SJCRH30 (cell line): ENCODE data around the gene ZNHIT6. TPM values are rescaled to one million over a fixed set of nuclear protein-coding genes. Genes with fewer than 3 reads are reported as not detected.

ENCODE experiments used
- DNase-seq, 2 experiments: peaks; one replicate each; pipeline ENCODE4 v3.0.0-alpha.2; 2015 to 2020
- H3K27ac ChIP-seq: fragments of 250-450 bp; sonication (Bioruptor Pico); 2 replicates; pipeline ENCODE4 v1.5.1; 2020; ENCODE audit warnings: mild to moderate bottlenecking, moderate library complexity
- H3K27me3 ChIP-seq: fragments of 250-450 bp; sonication (Bioruptor Pico); 2 replicates; pipeline ENCODE4 v1.5.1; 2020; ENCODE audit warnings: mild to moderate bottlenecking, moderate library complexity
- H3K36me3 ChIP-seq: fragments of 250-450 bp; sonication (Bioruptor Pico); 2 replicates; pipeline ENCODE4 v1.5.1; 2020; ENCODE audit warnings: mild to moderate bottlenecking, moderate library complexity
- H3K4me1 ChIP-seq: fragments of 250-450 bp; sonication (Bioruptor Pico); 2 replicates; pipeline ENCODE4 v1.5.1; 2020; ENCODE audit warnings: mild to moderate bottlenecking, moderate library complexity
- H3K4me3 ChIP-seq: fragments of 250-450 bp; sonication (Bioruptor Pico); 2 replicates; pipeline ENCODE4 v1.5.1; 2020; ENCODE audit warnings: mild to moderate bottlenecking, moderate library complexity
- H3K9me3 ChIP-seq: fragments of 250-450 bp; sonication (Bioruptor Pico); replicated peaks from 2 replicates; pipeline ENCODE4 v1.5.1; 2020; ENCODE audit warnings: mild to moderate bottlenecking, moderate library complexity
- total RNA-seq: library from RNA; depleted of rRNA; stranded (reverse); fragments of >200 nt; shearing (Covaris generic); gene quantifications from 2 replicates; pipeline ENCODE4 v1.2.3, GENCODE V29; 2014

Gene ZNHIT6
- total RNA-seq, 1 experiment from 2014 or later: 27.8 TPM

GRCh38 chr1:85617633-85618100 is 90.6 kb downstream of the ZNHIT6 start:
- H3K27ac ChIP-seq: no peak overlapping the region

DNA sequence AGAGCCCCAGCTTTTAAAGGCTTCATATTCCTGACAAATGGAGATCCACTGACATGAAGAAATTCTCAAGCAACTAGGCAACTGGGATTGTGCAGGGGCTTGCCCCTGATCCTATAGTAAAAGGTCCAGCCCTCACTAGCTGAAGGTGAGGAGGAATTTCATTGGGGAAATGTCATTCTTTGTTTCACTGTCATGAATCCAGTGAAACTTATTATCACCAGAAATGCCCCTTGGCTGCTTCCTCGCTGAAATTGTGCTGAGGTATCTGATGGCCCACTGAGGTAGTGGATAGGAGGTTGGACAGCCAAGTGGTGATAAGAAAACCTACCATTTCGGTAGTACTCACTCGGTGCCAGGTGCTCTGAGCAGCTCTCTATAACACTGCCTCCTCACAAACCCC is 91.5 kb downstream of the ZNHIT6 start:
- H3K27ac ChIP-seq: no peak overlapping the region
- no peaks in the 10 kb centered on the region for H3K36me3 ChIP-seq
- DNase-seq: no peak
- peaks cover 5% of the 10 kb centered on the region for H3K9me3 ChIP-seq
- no peak overlapping the region for H3K4me3 ChIP-seq
- H3K27me3 ChIP-seq: no peaks in the 10 kb centered on the region
- H3K4me1 ChIP-seq: peaks cover 19% of the 10 kb centered on the region

More at GRCh38 chr1:85617633-85618100, 90.6 kb downstream of the ZNHIT6 start:
- Histone ChIP-seq H3K4me3 (no peak overlapping the region), H3K4me1 (peaks cover 10% of the 10 kb centered on the region), H3K36me3 (no peaks in the 10 kb centered on the region), H3K9me3 (peaks cover 14% of the 10 kb centered on the region), H3K27me3 (no peaks in the 10 kb centered on the region)
- no peak for DNase-seq

- no peak for DNase-seq
- Histone ChIP-seq H3K27ac (no peak overlapping the region), H3K4me3 (no peak overlapping the region), H3K36me3 (no peaks in the 10 kb centered on the region), H3K4me1 (peaks cover 23% of the 10 kb centered on the region), H3K9me3 (peaks cover under 1% of the 10 kb centered on the region), H3K27me3 (no peaks in the 10 kb centered on the region)
These were observed 91.9 kb downstream of the ZNHIT6 start for GRCh38 chr1:85616364-85616705.

- Histone ChIP-seq H3K27ac (no peak overlapping the region), H3K4me3 (no peak overlapping the region), H3K27me3 (no peaks in the 10 kb centered on the region), H3K9me3 (no peaks in the 10 kb centered on the region; the same call in 1 of the 2 replicates), H3K36me3 (no peaks in the 10 kb centered on the region), H3K4me1 (peaks cover 29% of the 10 kb centered on the region)
- no peak for DNase-seq
These were observed 92.5 kb downstream of the ZNHIT6 start for GRCh38 chr1:85615586-85616363.

DNA sequence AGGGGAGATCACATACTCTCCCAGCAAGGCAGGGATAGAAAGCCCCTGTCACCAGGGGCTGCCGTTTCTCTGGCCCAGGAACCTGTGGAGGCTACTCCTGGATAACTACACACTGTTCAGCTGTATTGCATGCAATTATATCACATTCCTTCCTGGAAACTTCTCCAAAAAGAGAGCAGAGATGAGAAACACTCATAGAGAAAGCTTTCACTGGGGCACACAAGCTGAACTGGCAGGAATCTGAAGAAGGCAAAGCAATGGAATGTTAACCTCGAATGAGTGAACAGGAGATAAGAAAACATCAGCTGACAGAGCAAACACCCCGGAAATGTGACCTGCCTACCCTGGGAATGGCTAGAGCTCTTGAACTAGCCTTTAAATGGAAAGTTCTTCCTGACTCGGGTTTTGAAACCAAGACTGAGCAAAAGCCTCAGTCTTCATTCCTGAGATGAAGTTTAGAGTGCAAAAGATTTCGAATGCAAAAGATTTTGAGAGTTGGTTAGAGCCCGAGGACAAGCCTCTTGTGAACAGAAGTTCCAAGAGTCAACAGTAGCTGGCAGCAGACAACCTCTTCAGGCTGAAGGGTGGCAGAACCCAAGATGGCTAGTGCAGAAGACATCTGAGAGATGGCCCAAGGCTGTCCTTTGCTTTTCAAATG is 95.4 kb downstream of the ZNHIT6 start:
- Histone ChIP-seq H3K4me3 (no peak overlapping the region), H3K36me3 (no peaks in the 10 kb centered on the region), H3K4me1 (peaks cover 39% of the 10 kb centered on the region), H3K9me3 (no peaks in the 10 kb centered on the region), H3K27me3 (no peaks in the 10 kb centered on the region), H3K27ac (peak overlapping the region; percentile 83)
- peak; percentile 43 to 54 for DNase-seq

- DNase-seq: peak; percentile 90 to 91
- Histone ChIP-seq H3K4me1 (peaks cover 45% of the 10 kb centered on the region), H3K9me3 (no peaks in the 10 kb centered on the region), H3K27ac (peak overlapping the region; percentile 83), H3K36me3 (no peaks in the 10 kb centered on the region), H3K4me3 (no peak overlapping the region), H3K27me3 (no peaks in the 10 kb centered on the region)
These were observed 96.4 kb downstream of the ZNHIT6 start for GRCh38 chr1:85611856-85612255.

GRCh38 chr1:85611425-85611824 is 96.8 kb downstream of the ZNHIT6 start:
- Histone ChIP-seq H3K27ac (peak overlapping the region; percentile 83), H3K27me3 (no peaks in the 10 kb centered on the region), H3K4me3 (no peak overlapping the region), H3K4me1 (peaks cover 49% of the 10 kb centered on the region), H3K9me3 (no peaks in the 10 kb centered on the region), H3K36me3 (no peaks in the 10 kb centered on the region)
- no peak for DNase-seq

DNA sequence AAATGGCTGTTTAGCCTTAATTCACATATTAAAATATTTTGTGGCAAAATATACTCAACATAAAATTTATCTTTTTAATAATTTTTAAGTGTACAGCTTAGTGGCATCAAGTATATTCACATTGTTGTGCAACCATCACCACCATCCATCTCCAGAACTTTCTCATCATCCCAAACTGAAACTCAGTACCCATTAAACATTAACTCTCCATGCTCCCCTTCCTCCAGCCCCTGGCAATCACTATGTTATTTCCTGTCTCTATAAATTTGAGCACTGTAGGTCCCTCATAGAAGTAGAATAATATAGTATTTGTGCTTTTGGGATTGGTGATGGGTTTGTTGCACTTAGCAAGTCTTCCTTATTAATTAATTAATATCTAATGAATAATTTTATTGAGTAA is 98.3 kb downstream of the ZNHIT6 start:
- peaks cover 57% of the 10 kb centered on the region for H3K4me1 ChIP-seq
- H3K9me3 ChIP-seq: no peaks in the 10 kb centered on the region
- H3K36me3 ChIP-seq: no peaks in the 10 kb centered on the region
- no peak overlapping the region for H3K27ac ChIP-seq
- no peak overlapping the region for H3K4me3 ChIP-seq
- DNase-seq: no peak
- H3K27me3 ChIP-seq: no peaks in the 10 kb centered on the region

- no peaks in the 10 kb centered on the region for H3K9me3 ChIP-seq
These were observed 99.4 kb downstream of the ZNHIT6 start for GRCh38 chr1:85608851-85609250.

DNA sequence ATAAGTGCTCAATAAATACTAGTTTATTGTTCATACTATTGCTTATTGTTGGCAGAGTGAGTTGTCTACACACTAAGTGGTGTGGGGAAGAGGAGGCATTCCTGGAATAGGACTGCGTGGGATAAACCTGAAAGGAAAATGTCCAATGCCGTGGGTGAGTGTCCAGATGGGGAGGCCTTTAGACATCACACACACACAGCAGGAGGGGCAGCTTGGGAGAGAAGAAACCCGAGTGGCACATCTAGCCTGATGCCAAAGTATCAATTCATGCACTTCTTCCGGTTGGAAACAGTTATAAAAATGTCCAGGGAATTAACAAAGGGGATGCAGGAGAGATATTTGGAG is 100.3 kb downstream of the ZNHIT6 start:
- no peak for DNase-seq
- no peaks in the 10 kb centered on the region for H3K27me3 ChIP-seq
- peaks cover 50% of the 10 kb centered on the region for H3K4me1 ChIP-seq
- peak overlapping the region; percentile 69 for H3K27ac ChIP-seq
- H3K36me3 ChIP-seq: no peaks in the 10 kb centered on the region
- H3K9me3 ChIP-seq: no peaks in the 10 kb centered on the region
- H3K4me3 ChIP-seq: no peak overlapping the region

More at GRCh38 chr1:85608851-85609250, 99.4 kb downstream of the ZNHIT6 start:
- Histone ChIP-seq H3K27ac (no peak overlapping the region), H3K27me3 (no peaks in the 10 kb centered on the region), H3K4me3 (no peak overlapping the region), H3K36me3 (no peaks in the 10 kb centered on the region), H3K4me1 (peaks cover 57% of the 10 kb centered on the region)
- no peak for DNase-seq

GRCh38 chr1:85607126-85607920 is 100.9 kb downstream of the ZNHIT6 start:
- no peaks in the 10 kb centered on the region for H3K36me3 ChIP-seq
- no peaks in the 10 kb centered on the region for H3K27me3 ChIP-seq
- peak overlapping the region; percentile 69 for H3K27ac ChIP-seq
- H3K4me1 ChIP-seq: peaks cover 44% of the 10 kb centered on the region
- DNase-seq: peak; percentile 87 to 94
- H3K9me3 ChIP-seq: no peaks in the 10 kb centered on the region
- no peak overlapping the region for H3K4me3 ChIP-seq

DNA sequence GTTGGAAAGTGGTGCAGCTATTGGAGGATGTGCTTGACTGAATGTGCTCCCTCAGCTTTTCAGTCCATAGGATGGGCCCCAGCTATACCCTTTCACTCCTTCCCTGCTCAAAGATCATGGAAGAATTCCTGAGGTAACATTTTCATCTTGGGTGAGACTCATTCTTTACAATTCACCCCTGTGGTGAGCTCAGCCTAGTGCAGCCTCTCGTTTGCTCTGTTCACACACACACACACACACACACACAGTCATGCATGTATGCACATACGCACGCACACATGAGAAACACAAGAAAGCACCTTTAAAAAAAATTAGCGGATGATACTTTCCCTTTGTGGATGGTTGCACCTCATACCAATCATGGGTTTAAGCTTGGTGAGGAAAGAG is 101.8 kb downstream of the ZNHIT6 start:
- H3K27ac ChIP-seq: peak overlapping the region; percentile 69
- DNase-seq: no peak
- H3K27me3 ChIP-seq: no peaks in the 10 kb centered on the region
- H3K4me3 ChIP-seq: no peak overlapping the region
- H3K36me3 ChIP-seq: no peaks in the 10 kb centered on the region
- H3K4me1 ChIP-seq: peaks cover 35% of the 10 kb centered on the region
- H3K9me3 ChIP-seq: no peaks in the 10 kb centered on the region

GRCh38 chr1:85605484-85606413 is 102.5 kb downstream of the ZNHIT6 start:
- Histone ChIP-seq H3K4me3 (no peak overlapping the region), H3K4me1 (peaks cover 28% of the 10 kb centered on the region), H3K36me3 (no peaks in the 10 kb centered on the region), H3K27ac (peak overlapping the region; percentile 69), H3K27me3 (no peaks in the 10 kb centered on the region), H3K9me3 (no peaks in the 10 kb centered on the region)
- no peak for DNase-seq

GRCh38 chr1:85604298-85604997 is 103.8 kb downstream of the ZNHIT6 start:
- Histone ChIP-seq H3K27ac (no peak overlapping the region), H3K27me3 (no peaks in the 10 kb centered on the region), H3K9me3 (no peaks in the 10 kb centered on the region), H3K4me1 (peaks cover 28% of the 10 kb centered on the region), H3K4me3 (no peak overlapping the region), H3K36me3 (no peaks in the 10 kb centered on the region)
- no peak for DNase-seq
